ENCODE results near the gene MGMT.

The MGMT gene

GRCh38 chr10:129653428-129653827 lies 186.4 kb downstream of the MGMT start:
- DNase-seq (ENCODE audit: low read depth, low spot score) = no peak

- no peak for DNase-seq (ENCODE audit: low read depth, low spot score)
These were observed 186.8 kb downstream of the MGMT start for GRCh38 chr10:129653861-129654260.

- DNase-seq (ENCODE audit: low read depth, low spot score) = no peak
These were observed 187.4 kb downstream of the MGMT start for GRCh38 chr10:129654461-129654860.

- no peak for DNase-seq (ENCODE audit: low read depth, low spot score)
These were observed 188.1 kb downstream of the MGMT start for GRCh38 chr10:129655007-129655678.

GRCh38 chr10:129655679-129656031 lies 188.6 kb downstream of the MGMT start:
- DNase-seq (ENCODE audit: low read depth, low spot score) = no peak

GRCh38 chr10:129656642-129657041 lies 189.6 kb downstream of the MGMT start:
- DNase-seq (ENCODE audit: low read depth, low spot score) = no peak

GRCh38 chr10:129657297-129658017 lies 190.4 kb downstream of the MGMT start:
- no peak for DNase-seq (ENCODE audit: low read depth, low spot score)

GRCh38 chr10:129658376-129659072 lies 191.5 kb downstream of the MGMT start:
- no peak for DNase-seq (ENCODE audit: low read depth, low spot score)

- no peak for DNase-seq (ENCODE audit: low read depth, low spot score)
These were observed 192.6 kb downstream of the MGMT start for GRCh38 chr10:129659508-129660268.

- DNase-seq (ENCODE audit: low read depth, low spot score) = no peak
These were observed 193.5 kb downstream of the MGMT start for GRCh38 chr10:129660569-129660968.

- no peak for DNase-seq (ENCODE audit: low read depth, low spot score)
These were observed 195.4 kb downstream of the MGMT start for GRCh38 chr10:129662426-129662825.

GRCh38 chr10:129670124-129670523 lies 203.1 kb downstream of the MGMT start:
- DNase-seq (ENCODE audit: low read depth, low spot score) = no peak

GRCh38 chr10:129673292-129673691 lies 206.3 kb downstream of the MGMT start:
- no peak for DNase-seq (ENCODE audit: low read depth, low spot score)

GRCh38 chr10:129675027-129675769 lies 208.2 kb downstream of the MGMT start:
- DNase-seq (ENCODE audit: low read depth, low spot score) = no peak

- DNase-seq (ENCODE audit: low read depth, low spot score) = no peak
These were observed 209.0 kb downstream of the MGMT start for GRCh38 chr10:129676014-129676413.

GRCh38 chr10:129677377-129677927 lies 210.4 kb downstream of the MGMT start:
- no peak for DNase-seq (ENCODE audit: low read depth, low spot score)

- DNase-seq (ENCODE audit: low read depth, low spot score) = no peak
These were observed 211.1 kb downstream of the MGMT start for GRCh38 chr10:129678186-129678585.

GRCh38 chr10:129679207-129679606 lies 212.2 kb downstream of the MGMT start:
- no peak for DNase-seq (ENCODE audit: low read depth, low spot score)

GRCh38 chr10:129680661-129681344 lies 213.8 kb downstream of the MGMT start:
- no peak for DNase-seq (ENCODE audit: low read depth, low spot score)

GRCh38 chr10:129681856-129682255 lies 214.8 kb downstream of the MGMT start:
- no peak for DNase-seq (ENCODE audit: low read depth, low spot score)
